GM20000 (cell line): ENCODE data around the gene PRKCB.

Experiments used
- DNase-seq: peaks from one replicate; pipeline ENCODE4 v3.0.0; 2012; ENCODE audit warnings: low spot score
- CTCF ChIP-seq: IDR thresholded peaks from 2 replicates; pipeline ENCODE4 v1.5.1; 2012; ENCODE audit warnings: mild to moderate bottlenecking, control low read depth; ENCODE audit errors: extremely low read depth, missing control alignments

PRKCB gene

GRCh38 chr16:23803591-23804123 is 32.1 kb upstream of the PRKCB start:
- TF ChIP-seq CTCF, result peak; percentile 83
- DNase-seq, result peak; percentile 80

- TF ChIP-seq CTCF, result no peak
- no peak for DNase-seq
Observed at GRCh38 chr16:23807028-23807427, 28.8 kb upstream of the PRKCB start.

DNA sequence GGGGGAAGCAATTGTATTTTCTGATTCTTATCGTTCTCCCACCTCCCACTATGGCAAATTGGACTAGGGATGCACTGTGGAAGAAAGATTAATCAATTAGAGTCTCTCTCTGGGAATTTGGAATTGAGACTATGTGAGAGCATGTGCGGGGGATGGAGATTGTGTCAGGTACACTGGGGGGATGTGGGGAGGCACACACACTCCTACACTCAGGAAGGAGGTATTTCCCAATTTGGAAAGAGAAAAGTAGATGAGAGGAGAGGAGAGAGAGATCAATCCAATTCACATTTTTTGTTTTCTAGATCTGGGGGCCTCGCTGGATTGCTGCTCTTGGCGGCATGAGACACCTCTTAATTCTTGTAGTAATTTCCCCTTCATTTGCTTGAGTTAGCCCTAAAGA is 14.3 kb upstream of the PRKCB start:
- DNase-seq, result no peak
- no peak for TF ChIP-seq CTCF

DNA sequence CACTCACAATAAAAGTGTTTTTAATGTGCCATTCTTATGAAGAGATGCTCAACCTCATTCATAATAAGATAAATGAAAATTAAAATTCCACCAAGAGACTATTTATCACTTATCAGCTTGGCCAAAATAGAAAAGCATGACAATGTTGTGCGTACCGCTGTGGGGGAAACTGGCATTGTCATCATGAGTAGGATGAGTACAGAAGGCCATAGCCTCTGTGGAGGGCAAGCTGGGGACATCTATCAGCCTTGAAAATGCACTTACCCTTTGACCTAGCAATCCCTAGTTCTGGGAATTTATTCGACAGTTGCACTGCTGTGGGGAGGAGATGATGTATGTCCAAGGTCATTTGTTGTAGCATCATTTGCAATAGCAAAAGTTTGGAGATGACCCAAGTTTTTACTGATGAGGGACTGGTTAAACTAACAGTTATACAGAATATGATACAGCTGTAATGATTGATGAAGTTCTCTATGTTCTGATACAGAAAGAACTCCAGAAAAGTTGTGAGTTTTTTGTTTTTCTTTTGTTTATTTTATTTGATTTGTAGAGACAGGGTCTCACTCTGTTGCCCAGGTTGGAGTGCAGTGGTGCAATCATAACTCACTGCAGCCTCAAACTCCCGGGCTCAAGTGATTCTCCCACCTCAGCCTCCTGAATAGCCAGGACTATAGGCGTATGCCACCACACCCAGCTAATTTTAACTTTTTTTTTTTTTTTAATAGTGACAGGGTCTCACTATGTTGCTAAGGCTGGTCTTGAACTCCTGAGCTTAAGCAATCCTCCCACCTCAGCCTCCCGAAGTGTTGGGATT is 13.7 kb upstream of the PRKCB start:
- TF ChIP-seq CTCF, result no peak
- no peak for DNase-seq

DNA sequence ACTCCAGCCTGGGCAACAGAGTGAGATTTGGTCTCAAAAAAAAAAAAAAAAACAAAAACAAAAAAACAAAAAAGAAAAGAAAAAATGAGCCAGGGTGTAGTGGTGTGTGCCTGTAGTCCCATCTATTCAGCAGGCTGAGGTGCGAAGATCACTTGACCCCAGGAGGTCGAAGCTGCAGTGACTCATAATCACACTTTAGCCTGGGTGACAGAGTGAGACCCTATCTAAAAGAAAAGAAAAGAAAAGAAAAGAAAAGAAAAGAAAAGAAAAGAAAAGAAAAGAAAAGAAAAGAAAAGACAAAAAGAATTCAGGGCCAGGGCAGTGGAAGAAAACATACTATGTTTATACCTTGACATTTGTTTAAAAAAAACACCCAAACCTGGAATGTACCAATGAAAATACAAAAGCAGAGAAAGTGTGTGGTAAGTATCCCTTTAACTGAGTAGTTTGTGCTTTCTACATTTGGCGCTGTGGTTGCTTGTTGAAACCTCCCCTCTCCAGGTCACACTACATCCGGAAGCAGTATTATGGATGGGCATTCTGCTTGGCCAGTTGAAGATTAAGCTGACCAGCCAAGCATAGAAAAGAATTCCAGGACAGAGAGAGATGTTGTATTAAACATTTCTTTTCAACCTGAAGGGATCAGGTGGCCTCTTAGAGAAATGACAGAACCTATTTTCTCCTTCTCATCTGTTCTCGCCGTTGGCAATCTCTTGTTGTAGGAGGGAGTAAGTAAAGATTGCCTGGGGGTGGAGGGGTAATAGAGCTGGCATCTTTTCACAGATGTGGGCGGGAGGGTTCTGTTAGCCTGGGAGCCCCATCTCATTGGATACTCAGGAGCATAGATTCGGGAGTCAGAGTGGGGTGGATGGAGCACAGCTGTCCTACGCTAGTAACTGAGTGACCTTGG is 12.1 kb upstream of the PRKCB start:
- DNase-seq, result no peak
- no peak for TF ChIP-seq CTCF

DNA sequence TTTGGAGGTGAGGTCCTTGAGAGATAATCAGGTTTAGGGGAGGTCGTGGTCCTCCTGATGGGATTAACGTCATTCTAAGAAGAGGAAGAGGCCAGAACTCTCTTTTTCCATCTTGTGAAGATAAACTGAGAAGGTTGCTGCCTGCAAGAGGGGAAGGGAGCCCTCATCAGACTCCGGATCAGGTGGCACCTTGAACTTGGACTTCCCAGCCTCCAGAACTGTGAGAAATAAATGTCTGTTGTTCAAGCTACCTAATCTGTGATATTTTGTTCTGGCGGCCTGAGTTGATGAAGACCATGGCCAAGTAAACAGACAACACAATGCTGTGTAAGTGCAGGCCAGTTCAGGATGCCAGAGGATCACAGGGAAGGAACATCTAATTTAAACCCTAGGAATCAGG is 10.9 kb upstream of the PRKCB start:
- DNase-seq, result no peak
- no peak for TF ChIP-seq CTCF
